GM21381 (cell line): Measurements from ENCODE around the gene LRMDA.
"Not testable (repeated sequence)": the region's sequence is repeated elsewhere in the genome, so short reads cannot be mapped to it uniquely, and the experiment has no call there.

Source experiments
- ATAC-seq: cut with Tn5 transposase; IDR thresholded peaks from one replicate; pipeline ENCODE4 v1.9.1; 2021; ENCODE audit warnings: mild to moderate bottlenecking, moderate library complexity; ENCODE audit not compliant: unreplicated experiment

The LRMDA gene

DNA sequence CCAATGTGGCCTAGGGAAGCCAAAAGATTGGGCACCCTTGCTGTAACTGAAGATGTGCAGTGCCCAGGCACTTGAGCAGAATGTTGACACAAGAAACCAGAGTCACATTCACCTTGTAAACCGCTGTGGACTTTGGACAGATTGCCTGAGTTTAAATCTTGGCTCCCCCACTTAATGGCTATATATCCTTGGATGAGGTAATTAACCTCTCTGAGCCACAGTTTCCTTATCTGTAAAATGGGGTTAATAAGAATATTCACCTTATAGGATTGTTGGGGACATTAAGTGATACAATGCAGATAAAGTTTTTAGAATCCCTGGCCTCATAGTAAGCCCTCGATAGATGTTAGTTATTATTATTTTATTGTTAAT, 331.0 kb downstream of the LRMDA start:
- ATAC-seq = no peak

DNA sequence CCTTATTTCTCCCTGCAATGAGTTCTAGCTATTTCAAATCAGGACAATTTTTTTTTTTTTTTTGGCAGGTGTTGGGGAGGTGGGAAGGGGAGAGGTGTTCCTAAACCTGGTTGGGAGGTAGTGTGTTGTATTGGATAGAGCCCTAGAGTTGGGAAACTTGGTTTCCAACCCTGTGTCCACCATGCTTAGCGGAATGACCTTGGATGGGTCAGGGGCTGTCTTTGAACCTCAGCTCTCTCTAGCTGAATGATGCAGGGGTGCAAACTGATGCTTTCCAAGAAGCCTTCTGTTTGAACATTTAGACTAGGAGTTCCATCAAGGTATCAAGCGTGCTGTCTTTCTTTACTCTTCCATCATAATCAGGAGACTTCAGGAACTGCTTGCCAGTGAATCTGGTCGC, 332.2 kb downstream of the LRMDA start:
- no peak for ATAC-seq

DNA sequence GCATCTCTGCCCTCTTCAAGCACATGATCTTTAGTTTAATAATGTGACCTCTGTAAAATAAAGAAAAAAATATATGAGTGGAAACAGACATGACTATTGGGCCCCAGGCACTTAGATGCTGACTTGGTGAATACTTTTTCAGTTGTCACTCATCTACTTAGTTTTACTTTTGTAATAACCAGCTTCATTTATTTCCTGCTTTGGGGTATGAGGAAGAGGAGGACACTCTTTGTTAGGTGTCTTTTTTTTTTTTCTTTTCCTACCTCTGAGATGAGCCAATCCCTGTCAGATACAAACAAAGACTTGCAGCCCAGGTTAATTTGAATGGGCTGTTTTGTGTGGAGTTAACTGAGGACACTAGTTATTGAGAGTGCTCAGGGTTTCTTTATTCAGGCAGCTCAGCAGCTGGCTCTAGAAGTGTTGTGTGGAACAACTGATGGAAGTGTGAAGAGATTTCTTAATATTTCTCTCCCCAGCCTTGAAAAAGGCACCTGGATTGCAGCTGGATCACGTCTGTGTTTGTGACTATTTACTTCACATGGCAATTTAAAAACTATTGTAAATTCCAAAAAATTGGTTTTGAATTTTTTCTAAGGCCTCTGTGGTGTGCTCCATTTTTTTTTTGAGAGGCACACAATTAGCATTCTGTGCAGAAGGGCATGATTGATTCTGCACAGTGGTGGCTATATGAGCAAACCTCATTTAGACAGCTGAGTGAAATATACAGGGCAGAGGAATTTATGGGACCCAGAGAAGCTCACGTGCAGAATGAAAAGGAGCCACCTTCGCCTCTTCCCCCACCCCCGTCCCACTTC, 333.8 kb downstream of the LRMDA start:
- ATAC-seq = no peak

DNA sequence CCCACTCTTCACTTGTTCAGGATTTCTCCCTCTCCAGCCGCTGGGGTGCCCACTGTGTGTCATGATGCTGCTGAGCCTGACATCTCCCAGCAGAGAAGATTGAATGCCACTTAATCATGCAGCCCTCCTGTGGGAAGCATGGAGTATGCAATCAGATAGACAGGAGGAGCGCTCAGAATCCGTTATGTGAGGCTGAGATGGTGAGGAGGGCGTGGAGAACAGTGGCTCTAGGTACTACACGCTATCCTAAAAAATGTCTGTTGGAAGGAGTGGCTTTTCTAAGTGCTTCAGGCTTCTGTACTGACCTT, 334.3 kb downstream of the LRMDA start:
- ATAC-seq = no peak

DNA sequence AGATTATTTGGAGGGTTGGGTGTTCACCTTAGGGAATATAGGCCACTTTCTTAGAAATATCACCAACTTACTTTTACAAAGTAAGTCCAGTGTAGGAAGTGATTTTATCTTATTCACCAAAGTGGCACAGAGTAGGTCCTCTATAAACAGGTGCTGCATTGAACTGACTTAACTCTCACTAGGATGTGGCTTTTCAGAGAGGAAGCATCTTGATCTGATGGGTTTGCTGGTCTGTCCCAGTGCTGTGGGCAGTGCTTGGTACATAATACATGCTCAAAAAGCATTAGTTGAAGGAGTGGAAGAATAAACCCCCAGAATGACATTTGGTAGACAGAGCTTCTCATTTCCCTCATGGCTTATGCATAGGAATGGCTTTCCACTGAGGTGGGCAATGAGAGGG, 334.7 kb downstream of the LRMDA start:
- no peak for ATAC-seq

DNA sequence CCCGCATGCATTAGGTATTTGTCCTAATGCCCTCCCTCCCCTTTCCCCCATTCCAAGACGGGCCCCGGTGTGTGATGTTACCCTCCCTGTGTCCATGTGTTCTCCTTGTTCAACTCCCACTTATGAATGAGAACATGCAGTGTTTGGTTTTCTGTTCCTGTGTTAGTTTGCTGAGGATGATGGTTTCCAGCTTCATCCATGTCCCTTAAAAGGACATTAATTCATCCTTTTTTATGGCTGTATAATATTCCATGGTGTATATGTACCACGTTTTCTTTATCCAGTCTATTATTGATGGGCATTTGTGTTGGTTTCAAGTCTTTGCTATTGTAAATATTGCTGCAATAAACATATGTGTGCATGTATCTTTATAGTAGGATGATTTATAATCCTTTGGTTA, 335.3 kb downstream of the LRMDA start:
- not testable (repeated sequence) for ATAC-seq

DNA sequence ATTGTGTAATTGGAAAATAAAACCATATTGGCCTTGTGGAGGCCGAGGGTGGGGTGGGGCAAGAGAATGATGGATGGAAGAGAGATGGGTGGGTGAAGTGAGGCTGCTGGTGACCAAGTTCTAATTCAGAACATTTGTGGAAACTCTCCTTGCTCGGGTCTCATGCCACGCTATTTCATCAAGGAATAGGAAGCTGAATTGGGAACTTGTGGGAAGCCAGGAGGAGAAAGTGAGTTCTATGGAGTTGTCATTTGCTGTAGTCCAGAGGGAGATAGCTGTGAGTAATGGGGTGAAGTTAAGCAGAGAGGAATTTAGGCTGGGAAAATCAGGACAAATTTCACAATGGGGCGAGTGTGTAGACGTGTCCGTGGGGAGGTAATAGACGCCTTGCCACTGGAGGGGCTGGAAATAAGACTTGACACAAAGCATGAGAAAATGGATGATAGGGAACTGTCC, 339.2 kb downstream of the LRMDA start:
- no peak for ATAC-seq

DNA sequence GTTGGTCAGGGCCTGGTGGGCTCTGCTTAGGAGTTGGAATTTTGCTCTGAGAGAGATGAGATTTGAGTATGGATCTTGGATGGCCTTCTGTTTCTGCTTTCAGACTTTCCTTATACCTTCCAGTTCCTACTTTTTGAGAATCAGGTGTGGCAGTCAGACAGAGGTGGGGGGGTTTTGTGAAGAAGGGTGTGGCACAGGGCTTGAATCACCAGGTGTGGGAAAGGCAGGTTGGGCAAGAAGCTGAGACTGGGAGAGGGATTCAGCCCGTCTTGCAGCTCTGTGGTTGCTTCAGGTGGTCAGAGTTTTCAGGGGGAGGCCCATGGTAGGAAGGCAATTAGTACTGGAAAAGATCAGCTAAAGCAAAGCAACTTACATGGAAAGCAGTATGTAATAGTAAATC, 340.2 kb downstream of the LRMDA start:
- ATAC-seq = no peak

DNA sequence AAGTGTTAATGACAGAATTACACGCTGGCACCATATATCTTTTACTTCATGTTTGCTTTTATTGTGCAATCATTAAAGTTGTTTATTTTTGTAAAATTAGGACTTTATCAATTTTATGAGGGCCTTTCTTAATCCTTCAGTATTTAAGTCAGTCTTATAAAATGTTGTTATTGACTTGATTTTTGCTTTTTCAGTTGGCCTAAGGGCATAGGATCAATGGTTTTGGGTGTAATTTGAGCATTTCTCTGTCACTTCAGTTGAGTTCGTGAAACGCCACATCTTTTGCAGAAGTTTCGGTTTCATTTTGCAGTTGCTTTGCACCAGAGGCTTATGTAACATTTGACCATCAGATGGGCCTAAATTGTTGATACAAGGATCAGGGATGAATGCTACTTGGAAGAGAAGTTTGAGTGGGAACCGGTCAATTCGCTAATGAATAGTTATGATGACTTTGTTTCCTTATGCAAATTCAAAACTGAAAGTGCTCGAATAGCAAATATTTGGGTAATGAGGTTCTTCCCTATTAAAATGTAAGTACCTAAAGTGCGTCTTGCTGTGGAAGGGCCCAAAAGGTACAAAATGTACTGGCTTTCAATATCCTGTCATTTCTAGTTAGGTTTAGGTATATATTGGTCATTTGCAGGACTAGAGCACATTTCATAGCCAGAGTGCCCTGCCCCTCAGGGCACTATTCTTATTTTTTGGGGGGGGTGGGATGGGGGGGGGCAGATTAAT, 340.9 kb downstream of the LRMDA start:
- ATAC-seq = peak; percentile 65

DNA sequence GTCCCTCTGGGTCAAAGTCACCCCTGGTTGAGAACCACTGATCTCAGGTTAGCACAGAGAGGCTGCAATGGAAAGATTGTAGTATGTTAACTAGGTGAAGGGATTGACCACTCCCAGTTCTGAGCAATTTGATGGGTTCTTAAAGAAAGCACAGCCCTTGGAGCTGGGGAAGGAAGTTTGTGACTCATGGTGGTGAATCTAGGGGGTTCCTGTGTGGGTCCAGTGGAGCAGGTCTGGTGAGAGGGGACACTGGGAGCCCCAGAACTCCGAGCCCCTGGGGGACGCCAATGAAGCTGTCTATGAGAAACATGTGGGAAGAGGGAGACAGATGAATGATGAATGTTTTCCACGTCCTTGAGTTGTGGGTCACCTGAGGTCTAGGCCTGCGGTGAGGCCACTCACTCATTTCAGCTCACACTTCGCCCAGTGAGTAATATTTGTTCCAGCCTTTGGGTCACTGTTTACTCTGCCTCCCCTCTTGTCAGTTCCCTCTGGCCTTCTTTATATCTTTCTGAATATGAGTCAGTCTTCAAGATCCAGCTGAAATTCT, 341.9 kb downstream of the LRMDA start:
- ATAC-seq = no peak

DNA sequence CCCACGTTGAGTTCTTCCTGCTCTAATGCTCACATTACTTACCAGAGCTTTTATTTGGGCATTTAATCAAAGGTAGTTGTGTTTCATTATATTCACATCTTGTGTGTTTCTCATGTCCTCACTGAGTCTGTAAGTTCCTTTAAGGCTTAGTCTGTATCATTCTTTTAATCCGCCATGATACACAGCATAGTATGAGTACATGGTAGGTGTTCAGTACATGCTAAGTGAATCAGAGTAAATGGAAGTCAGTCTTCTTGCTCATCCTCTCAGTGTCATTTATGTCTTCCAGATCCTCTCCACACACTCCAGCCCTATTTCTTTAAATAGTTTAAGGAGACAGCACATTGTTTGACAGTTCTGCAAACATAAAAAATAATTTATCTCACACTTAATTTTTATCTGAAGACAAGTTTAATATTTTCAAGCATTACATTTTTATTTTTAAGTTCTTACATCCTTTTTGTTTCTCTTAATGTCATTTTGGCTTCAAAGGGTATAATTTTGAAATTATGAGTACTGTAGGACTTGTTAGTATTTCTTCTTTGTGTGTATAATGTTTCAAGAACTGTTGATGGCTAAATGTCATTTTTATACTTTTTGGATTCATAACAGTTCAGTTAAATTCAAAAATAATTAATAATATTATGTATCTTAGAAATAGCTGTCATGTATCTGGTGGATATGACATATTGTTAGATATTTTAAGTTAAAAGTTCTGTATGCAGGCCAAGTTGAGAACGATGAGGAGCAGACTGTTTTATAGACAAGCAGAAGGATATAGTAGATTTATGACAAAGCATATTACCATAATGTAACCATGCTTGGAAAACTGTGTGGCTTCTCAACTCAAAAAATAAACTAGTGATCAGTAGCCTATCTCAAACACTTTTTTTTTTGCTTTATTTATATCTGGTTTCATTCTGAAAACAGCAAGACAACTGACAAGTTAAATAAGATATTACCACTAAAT, 342.7 kb downstream of the LRMDA start:
- no peak for ATAC-seq

DNA sequence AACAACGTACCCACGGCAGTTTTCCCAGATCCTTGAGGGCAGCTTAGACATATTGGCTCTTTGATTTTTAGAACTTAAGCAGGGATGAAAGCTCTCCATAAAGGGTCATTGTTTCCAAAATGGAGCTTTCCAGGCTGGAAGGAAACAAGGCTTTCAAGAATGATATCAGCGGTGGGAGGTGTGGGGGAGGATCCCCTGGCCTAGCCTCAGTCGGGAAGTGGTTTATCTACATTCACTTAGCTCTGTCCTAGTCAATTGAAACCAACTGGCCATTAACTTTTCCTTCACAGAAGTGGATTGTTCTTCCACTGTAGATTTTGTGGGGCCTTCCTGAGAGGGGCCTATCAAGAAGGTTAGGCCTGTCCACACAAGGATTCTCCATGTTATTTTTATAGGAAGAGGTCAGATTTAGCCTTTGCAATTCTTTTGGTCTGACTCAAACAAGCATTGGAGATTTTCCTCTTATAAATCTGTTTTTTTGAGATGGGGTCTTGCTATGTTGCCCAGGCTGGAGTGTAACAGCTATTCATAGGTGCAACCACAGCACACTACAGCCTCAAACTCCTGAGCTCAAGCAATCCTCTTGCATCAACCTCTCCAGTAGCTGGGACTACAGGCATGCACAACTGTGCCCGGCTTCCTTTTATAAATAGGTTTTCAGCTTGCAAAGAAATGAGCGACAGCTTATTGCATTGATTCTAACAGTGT, 343.5 kb downstream of the LRMDA start:
- no peak for ATAC-seq

DNA sequence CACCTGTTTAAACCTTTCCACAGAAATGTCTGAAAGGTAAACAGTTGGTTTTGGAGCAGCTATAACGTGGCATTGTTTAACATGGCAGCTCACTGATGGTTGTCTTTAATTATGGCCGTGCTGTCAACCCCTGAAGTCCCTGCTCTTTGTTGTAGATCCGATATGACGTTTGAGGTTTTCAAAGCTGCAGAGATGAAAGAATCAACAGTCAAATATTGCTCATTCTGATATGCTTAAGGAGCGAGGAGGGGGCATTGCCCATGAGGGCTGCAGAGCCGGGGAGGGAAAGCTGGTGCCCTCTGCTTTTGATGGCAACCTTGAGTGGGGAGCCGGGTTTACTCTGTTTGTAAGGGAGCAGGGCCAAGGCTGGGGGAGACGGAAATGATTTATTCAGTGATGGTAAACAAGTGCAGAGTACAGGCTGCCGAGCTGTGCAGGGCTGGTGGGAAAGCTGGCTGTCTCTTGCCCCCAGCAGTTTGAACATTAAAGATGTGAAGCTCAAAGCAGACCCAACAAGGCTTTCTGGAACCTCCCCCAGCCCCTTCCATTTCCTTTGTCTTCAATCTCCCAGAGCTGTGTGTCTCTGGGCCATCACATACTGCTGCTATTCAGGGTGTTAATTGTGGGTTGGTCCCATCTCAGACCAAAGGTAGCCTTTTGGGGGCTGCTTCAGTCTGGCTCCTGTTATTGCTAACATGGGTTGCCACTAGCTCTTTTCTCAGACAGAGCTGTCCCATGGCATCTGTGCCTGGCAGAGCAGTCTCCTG, 345.5 kb downstream of the LRMDA start:
- ATAC-seq = no peak

DNA sequence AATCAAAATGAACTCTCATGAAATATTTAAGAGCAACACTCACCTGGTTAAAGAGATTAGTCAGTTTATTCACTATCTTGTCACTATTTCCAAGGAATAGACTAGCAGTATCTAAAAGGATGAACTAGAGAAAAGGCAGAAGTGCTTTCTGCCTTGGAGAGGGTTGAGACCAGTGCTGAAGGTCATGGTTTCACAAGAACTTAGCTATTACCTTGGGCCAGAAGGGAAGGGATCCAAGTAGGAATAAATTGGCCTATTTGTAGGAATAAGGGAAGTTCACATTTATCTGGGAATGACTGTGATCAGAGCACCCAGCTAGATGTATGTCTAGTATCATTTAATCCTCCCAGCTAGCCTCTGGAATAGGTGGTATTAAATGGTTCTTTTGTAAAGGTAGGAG, 347.2 kb downstream of the LRMDA start:
- no peak for ATAC-seq

DNA sequence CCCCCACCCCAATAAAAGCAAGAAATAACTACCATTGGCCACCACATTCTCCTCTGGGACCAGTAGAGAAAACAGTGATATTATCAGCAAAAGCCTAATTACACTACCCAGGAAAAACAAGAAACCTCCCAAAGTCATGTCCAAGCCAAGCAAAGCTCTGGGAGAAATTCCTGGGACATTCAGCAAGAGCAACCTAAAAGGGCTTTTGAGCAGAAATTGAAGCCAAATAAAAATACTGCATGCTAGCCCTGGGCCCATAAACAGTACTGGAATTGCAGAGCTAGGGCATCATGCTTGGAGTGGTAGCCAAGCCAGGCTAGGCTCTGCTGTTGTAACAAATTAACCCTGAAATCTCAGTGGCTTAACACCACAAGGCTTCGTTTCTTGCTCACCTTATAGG, 347.9 kb downstream of the LRMDA start:
- no peak for ATAC-seq

DNA sequence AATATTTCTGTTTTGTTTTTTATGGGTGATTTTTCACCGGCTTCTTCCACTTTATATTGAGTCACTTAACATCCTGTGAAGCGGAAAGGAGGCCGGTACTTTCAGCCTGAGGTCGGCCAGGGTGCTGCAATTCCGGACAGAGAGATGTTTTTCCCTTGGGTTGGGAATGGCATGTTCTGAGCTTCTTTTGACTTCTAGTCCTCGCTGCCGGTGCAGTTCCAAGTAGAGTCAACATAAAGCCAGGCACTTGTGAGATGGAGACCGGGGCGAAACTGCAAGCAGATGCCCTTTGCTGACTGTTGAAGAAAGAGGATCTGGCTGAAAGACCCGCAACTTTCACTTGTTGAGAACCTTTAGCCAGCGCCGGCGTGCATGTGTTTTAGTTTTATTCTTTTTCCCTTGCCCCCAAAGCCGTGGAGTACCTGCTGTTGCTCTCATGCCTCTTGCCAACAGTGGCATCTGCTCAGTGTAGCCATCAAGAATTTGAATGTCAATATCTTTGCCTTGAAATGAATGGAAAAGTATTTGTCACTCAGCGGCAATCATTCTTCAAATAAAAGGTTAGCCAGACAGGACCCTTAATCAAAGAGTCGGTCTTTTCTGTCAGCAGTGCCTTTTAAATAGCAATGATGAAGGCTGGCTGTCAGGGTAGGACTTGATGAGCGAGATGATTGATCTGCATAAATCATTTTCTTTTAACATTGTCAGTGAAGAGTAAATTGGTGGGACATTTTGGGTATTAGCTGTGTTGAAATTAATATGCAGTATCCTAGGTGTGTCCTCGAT, 351.2 kb downstream of the LRMDA start:
- no peak for ATAC-seq

DNA sequence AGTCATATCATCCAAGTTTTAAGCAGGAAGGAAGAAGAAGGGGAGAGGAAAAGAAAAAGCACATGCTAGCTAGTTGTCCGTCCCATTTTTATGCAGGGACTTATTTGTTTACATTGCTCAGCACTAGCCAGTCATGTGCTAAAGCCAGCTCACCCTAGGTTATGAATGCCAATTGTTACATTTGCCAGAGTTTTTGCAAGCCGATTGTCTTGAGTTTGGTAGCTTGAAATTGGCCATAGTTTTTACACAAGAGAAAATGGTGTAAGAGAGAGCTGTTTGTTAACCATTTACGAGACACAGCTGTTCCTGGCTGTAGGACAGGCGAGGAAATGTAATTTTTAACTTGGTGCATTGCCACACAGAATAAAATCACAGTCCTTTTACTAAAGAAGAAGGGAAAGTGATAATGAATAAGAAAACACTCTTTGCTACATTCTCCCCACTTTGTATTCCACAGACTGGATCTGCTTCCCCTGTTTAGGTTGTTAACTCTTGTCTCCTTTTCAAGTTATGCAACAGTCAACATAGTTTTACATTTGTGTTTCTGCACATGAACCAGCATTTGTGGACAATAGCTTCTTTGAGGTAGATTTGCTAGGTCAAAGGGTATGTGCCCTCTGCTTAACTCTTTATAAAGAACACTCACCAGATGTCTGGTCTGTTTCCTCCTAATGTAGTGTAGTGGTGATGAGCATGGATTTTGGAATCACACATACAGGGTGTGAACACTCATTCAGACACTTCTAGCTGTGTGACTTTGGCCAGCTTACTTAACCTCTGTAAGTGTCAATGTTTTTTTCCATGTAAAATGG, 357.2 kb downstream of the LRMDA start:
- ATAC-seq = no peak

DNA sequence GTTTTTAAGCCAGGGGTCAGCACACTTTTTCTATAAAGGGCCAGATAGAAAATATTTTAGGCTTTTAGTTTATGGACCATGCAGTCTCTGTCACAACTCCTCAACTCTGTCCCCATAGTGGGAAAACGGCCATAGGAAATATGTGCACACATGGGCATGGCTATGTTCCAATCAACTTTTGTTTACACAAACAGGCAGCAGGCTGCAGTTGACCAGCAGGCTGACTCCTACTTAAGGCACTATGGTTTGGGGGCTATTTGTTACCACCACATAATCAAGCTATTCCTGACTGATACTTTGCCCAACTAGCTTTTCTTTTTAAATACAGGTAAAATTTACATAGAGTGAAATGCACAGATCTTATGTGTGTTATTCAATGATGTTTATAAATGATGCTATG, 362.4 kb downstream of the LRMDA start:
- no peak for ATAC-seq
